ES-I3 (cell line): ENCODE data around the gene NMRK2.

Experiments used
- H3K36me3 ChIP-seq: 2 replicates; pipeline ENCODE4 v1.6.1; 2013; ENCODE audit warnings: mild to moderate bottlenecking, low read length, control low read depth, moderate library complexity; ENCODE audit not compliant: insufficient read depth
- H3K4me1 ChIP-seq: 2 replicates; pipeline ENCODE4 v1.6.1; 2013; ENCODE audit warnings: mild to moderate bottlenecking, control low read depth, low read length; ENCODE audit not compliant: insufficient read depth
- H3K9ac ChIP-seq: 2 replicates; pipeline ENCODE4 v1.6.1; 2013; ENCODE audit warnings: low read depth, mild to moderate bottlenecking, low read length, moderate library complexity
- H3K9me3 ChIP-seq: 2 replicates; pipeline ENCODE4 v1.6.1; 2013; ENCODE audit warnings: mild to moderate bottlenecking, low read length, moderate library complexity; ENCODE audit not compliant: control insufficient read depth, insufficient read depth

Gene NMRK2

GRCh38 chr19:3987619-3988371, 54.9 kb downstream of the NMRK2 start:
- no peaks in the 10 kb centered on the region for H3K9me3 ChIP-seq
- peaks cover 19% of the 10 kb centered on the region for H3K4me1 ChIP-seq
- H3K9ac ChIP-seq: peak overlapping the region; percentile 55; the same call in 1 of the 2 replicates
- H3K36me3 ChIP-seq: peaks cover 17% of the 10 kb centered on the region

- peaks cover 7% of the 10 kb centered on the region for H3K4me1 ChIP-seq
- H3K9ac ChIP-seq: no peak overlapping the region
- no peaks in the 10 kb centered on the region for H3K36me3 ChIP-seq
- H3K9me3 ChIP-seq: no peaks in the 10 kb centered on the region
These were observed 57.9 kb downstream of the NMRK2 start for GRCh38 chr19:3990815-3991117.
